ENCODE data around the gene NAT9.

The NAT9 gene

DNA sequence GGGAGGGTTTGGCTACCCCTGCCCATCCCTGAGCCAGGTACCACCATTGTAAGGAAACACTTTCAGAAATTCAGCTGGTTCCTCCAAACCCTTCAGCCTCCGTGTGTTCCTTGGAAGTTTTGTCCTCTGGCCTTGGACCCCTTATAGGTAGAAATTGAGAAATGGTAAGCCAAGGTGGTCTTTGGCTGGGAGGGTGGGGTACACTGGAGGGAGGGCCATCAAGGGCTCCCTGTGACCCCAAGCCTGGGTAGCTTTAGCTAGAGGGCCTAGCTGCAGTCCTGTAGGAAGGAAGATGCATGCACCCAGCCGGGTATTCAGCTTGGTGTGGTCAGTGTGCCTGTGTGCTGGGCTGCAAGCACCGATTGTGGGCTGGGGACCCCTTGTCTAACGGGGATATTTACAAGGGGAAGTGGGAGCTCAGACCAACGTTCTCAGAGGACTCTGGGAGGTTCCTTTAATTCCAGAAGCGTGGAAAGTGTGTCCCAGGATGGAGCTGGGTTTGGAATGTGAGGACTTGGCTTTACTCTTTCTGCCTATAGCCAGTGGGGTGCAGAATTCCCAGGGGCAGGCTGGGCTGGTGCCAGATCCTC is 6.8 kb downstream of the NAT9 start (continued):
- TF ChIP-seq, protein P1, sequence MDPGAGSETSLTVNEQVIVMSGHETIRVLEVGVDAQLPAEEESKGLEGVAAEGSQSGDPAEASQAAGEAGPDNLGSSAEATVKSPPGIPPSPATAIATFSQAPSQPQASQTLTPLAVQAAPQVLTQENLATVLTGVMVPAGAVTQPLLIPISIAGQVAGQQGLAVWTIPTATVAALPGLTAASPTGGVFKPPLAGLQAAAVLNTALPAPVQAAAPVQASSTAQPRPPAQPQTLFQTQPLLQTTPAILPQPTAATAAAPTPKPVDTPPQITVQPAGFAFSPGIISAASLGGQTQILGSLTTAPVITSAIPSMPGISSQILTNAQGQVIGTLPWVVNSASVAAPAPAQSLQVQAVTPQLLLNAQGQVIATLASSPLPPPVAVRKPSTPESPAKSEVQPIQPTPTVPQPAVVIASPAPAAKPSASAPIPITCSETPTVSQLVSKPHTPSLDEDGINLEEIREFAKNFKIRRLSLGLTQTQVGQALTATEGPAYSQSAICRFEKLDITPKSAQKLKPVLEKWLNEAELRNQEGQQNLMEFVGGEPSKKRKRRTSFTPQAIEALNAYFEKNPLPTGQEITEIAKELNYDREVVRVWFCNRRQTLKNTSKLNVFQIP (CRISPR knock-in tag; IDR thresholded peaks at IDR 0.05; ENCODE audit: borderline replicate concordance, low read depth), result no peak
- TF ChIP-seq BACH2 (CRISPR knock-in tag; IDR thresholded peaks at IDR 0.05; ENCODE audit: borderline replicate concordance) (no peak), CSRNP3 (CRISPR knock-in tag; IDR thresholded peaks at IDR 0.05) (no peak), OSR1 (CRISPR knock-in tag; IDR thresholded peaks at IDR 0.05) (no peak), ZNF565 (CRISPR knock-in tag; conservative IDR thresholded peaks at IDR 0.05; ENCODE audit: low read depth) (no peak), CSDC2 (CRISPR knock-in tag; IDR thresholded peaks at IDR 0.05) (no peak)

- ATAC-seq, result peak; percentile 1; the same call in 1 of the 3 replicates
- no peak for TF ChIP-seq CSRNP3 (CRISPR knock-in tag; IDR thresholded peaks at IDR 0.05)
- TF ChIP-seq OSR1 (CRISPR knock-in tag; IDR thresholded peaks at IDR 0.05), result no peak
- no peak for TF ChIP-seq ZNF8 (CRISPR knock-in tag; IDR thresholded peaks at IDR 0.05)
- TF ChIP-seq CREB5 (CRISPR knock-in tag; IDR thresholded peaks at IDR 0.05; ENCODE audit: low read depth), result no peak
- no peak for TF ChIP-seq TCF4 (CRISPR knock-in tag; IDR thresholded peaks at IDR 0.05; ENCODE audit: borderline replicate concordance)
- TF ChIP-seq CSDC2 (CRISPR knock-in tag; IDR thresholded peaks at IDR 0.05), result no peak
- TF ChIP-seq ARNTL (CRISPR knock-in tag; IDR thresholded peaks at IDR 0.05; ENCODE audit: borderline replicate concordance, low read depth), result no peak
- no peak for TF ChIP-seq ZNF565 (CRISPR knock-in tag; conservative IDR thresholded peaks at IDR 0.05; ENCODE audit: low read depth)
- TF ChIP-seq TSHZ2 (CRISPR knock-in tag; IDR thresholded peaks at IDR 0.05), result no peak
- TF ChIP-seq ZC3H10 (CRISPR knock-in tag; IDR thresholded peaks at IDR 0.05), result no peak
- TF ChIP-seq GLIS3 (CRISPR knock-in tag; IDR thresholded peaks at IDR 0.05), result no peak
- TF ChIP-seq BACH2 (CRISPR knock-in tag; IDR thresholded peaks at IDR 0.05; ENCODE audit: borderline replicate concordance), result no peak
- no peak for TF ChIP-seq RARB (CRISPR knock-in tag; IDR thresholded peaks at IDR 0.05)
- TF ChIP-seq ZFP3 (CRISPR knock-in tag; IDR thresholded peaks at IDR 0.05), result no peak
- no peak for TF ChIP-seq ZFP30 (CRISPR knock-in tag; IDR thresholded peaks at IDR 0.05)
- TF ChIP-seq PPARA (CRISPR knock-in tag; IDR thresholded peaks at IDR 0.05; ENCODE audit: borderline replicate concordance), result no peak
- no peak for TF ChIP-seq ESRRG (CRISPR knock-in tag; IDR thresholded peaks at IDR 0.05)
- no peak for TF ChIP-seq TOX (CRISPR knock-in tag; IDR thresholded peaks at IDR 0.05; ENCODE audit: borderline replicate concordance)
- no peak for TF ChIP-seq ZNF70 (CRISPR knock-in tag; IDR thresholded peaks at IDR 0.05)
- no peak for TF ChIP-seq SNAI2 (CRISPR knock-in tag; IDR thresholded peaks at IDR 0.05)
These were observed 7.4 kb downstream of the NAT9 start for GRCh38 chr17:74768763-74769114.

DNA sequence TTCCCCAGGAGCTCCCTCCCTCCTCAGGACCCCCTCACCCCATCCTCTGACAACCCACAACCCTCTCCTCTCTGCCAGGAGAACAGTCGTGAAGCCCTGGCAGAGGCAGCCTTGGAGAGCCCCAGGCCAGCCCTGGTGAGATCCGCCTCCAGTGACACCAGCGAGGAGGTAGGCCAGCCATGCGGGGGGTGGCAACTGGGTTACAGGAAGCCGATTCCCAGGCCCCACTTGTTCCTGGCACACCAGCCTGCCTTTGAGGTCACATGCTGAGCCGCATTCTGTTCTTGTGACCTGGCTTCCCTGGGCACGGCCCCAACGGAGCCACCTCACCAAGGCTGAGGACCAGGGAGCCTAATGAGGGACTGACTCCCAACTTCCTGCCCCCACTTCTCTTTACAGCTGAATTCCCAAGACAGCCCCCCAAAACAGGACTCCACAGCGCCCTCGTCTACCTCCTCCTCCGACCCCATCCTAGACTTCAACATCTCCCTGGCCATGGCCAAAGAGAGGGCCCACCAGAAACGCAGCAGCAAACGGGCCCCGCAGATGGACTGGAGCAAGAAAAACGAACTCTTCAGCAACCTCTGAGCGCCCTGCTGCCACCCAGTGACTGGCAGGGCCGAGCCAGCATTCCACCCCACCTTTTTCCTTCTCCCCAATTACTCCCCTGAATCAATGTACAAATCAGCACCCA is 7.9 kb downstream of the NAT9 start:
- peak; percentile 55 for ATAC-seq
- no peak for TF ChIP-seq ZFP3 (CRISPR knock-in tag; IDR thresholded peaks at IDR 0.05)
- TF ChIP-seq SNAI2 (CRISPR knock-in tag; IDR thresholded peaks at IDR 0.05), result no peak
- no peak for TF ChIP-seq PPARA (CRISPR knock-in tag; IDR thresholded peaks at IDR 0.05; ENCODE audit: borderline replicate concordance)
- TF ChIP-seq ZFP30 (CRISPR knock-in tag; IDR thresholded peaks at IDR 0.05), result no peak
- no peak for TF ChIP-seq ZNF8 (CRISPR knock-in tag; IDR thresholded peaks at IDR 0.05)
- no peak for TF ChIP-seq ZC3H10 (CRISPR knock-in tag; IDR thresholded peaks at IDR 0.05)
- no peak for TF ChIP-seq TSHZ2 (CRISPR knock-in tag; IDR thresholded peaks at IDR 0.05)
- TF ChIP-seq CREB5 (CRISPR knock-in tag; IDR thresholded peaks at IDR 0.05; ENCODE audit: low read depth), result no peak
- no peak for TF ChIP-seq ARNTL (CRISPR knock-in tag; IDR thresholded peaks at IDR 0.05; ENCODE audit: borderline replicate concordance, low read depth)
- no peak for TF ChIP-seq ESRRG (CRISPR knock-in tag; IDR thresholded peaks at IDR 0.05)
